Neuronal stem cell (in vitro differentiated cells): ENCODE data around the gene ACY1.

Experiments
- DNase-seq: peaks from one replicate; pipeline ENCODE4 v3.0.0-alpha.2; 2013; ENCODE audit warnings: low spot score
- H2AFZ ChIP-seq: one replicate; pipeline ENCODE4 v1.6.1; 2013; ENCODE audit warnings: mild to moderate bottlenecking, low read length, inconsistent platforms
- H2AK5ac ChIP-seq: 2 replicates; pipeline ENCODE4 v1.6.1; 2013; ENCODE audit warnings: low read depth, mild to moderate bottlenecking, inconsistent platforms, low read length, moderate library complexity, mixed read lengths
- H2BK120ac ChIP-seq: 2 replicates; pipeline ENCODE4 v1.6.1; 2013; ENCODE audit warnings: low read depth, mild to moderate bottlenecking, inconsistent platforms, low read length, moderate library complexity, mixed read lengths
- H2BK12ac ChIP-seq: one replicate; pipeline ENCODE4 v1.6.1; 2013; ENCODE audit warnings: low read length, inconsistent platforms
- H2BK15ac ChIP-seq: 2 replicates; pipeline ENCODE4 v1.6.1; 2013; ENCODE audit warnings: mild to moderate bottlenecking, low read length, inconsistent platforms, mixed read lengths
- H2BK5ac ChIP-seq: one replicate; pipeline ENCODE4 v1.6.1; 2013; ENCODE audit warnings: inconsistent platforms, mild to moderate bottlenecking, low read length, moderate library complexity
- H3K14ac ChIP-seq: one replicate; pipeline ENCODE4 v1.6.1; 2013; ENCODE audit warnings: low read length, inconsistent platforms
- H3K18ac ChIP-seq: 2 replicates; pipeline ENCODE4 v1.6.1; 2013; ENCODE audit warnings: low read length, inconsistent platforms
- H3K23ac ChIP-seq: 2 replicates; pipeline ENCODE4 v1.6.1; 2013; ENCODE audit warnings: low read depth, mild to moderate bottlenecking, mixed read lengths, low read length, inconsistent platforms; ENCODE audit not compliant: poor library complexity
- H3K27ac ChIP-seq: replicated peaks from 3 replicates; pipeline ENCODE4 v1.5.1; 2013; ENCODE audit warnings: low read length, inconsistent platforms
- H3K27me3 ChIP-seq, 3 experiments: 2 replicates each; pipeline ENCODE4 v1.6.1; 2013; ENCODE audit warnings: low read length in 3 of 3, mild to moderate bottlenecking in 2 of 3, inconsistent platforms in 1 of 3, low read depth in 1 of 3, mixed read lengths in 1 of 3, moderate library complexity in 1 of 3; ENCODE audit not compliant: control insufficient read depth in 3 of 3, insufficient read depth in 3 of 3
- H3K36me3 ChIP-seq, 2 donors: replicated peaks in 1 of 2; 2 replicates each; pipeline ENCODE4 v1.6.1; 2013; ENCODE audit warnings: low read length in 2 of 2; ENCODE audit not compliant: control insufficient read depth in 2 of 2, insufficient read depth in 2 of 2
- H3K4ac ChIP-seq: 2 replicates; pipeline ENCODE4 v1.6.1; 2013; ENCODE audit warnings: inconsistent platforms, mild to moderate bottlenecking, low read length, moderate library complexity
- H3K4me1 ChIP-seq, 2 donors: 1 replicate in 1 of 2; 2 replicates in 1 of 2; pipeline ENCODE4 v1.6.1; 2013; ENCODE audit warnings: low read length in 2 of 2, low read depth in 1 of 2; ENCODE audit not compliant: control insufficient read depth in 2 of 2, insufficient read depth in 1 of 2
- H3K4me2 ChIP-seq: one replicate; pipeline ENCODE4 v1.6.1; 2013; ENCODE audit warnings: mild to moderate bottlenecking, low read length, inconsistent platforms; ENCODE audit not compliant: insufficient read depth, poor library complexity, severe bottlenecking
- H3K4me3 ChIP-seq, 2 donors: 2 replicates each; pipeline ENCODE4 v1.5.1; 2013; ENCODE audit warnings: low read length in 2 of 2, mild to moderate bottlenecking in 2 of 2, inconsistent platforms in 1 of 2, moderate library complexity in 1 of 2
- H3K79me1 ChIP-seq: one replicate; pipeline ENCODE4 v1.6.1; 2013; ENCODE audit warnings: low read depth, mild to moderate bottlenecking, inconsistent platforms, low read length, moderate library complexity
- H3K9ac ChIP-seq: one replicate; pipeline ENCODE4 v1.6.1; 2013; ENCODE audit warnings: mild to moderate bottlenecking, low read depth, low read length, inconsistent platforms; ENCODE audit not compliant: poor library complexity
- H3K9me3 ChIP-seq, 2 donors: replicated peaks in 1 of 2; 2 replicates each; pipeline versions ENCODE3 to v1.6.1; 2013; ENCODE audit warnings: low read length in 2 of 2, mild to moderate bottlenecking in 2 of 2, inconsistent platforms in 1 of 2, low read depth in 1 of 2, mixed read lengths in 1 of 2, moderate library complexity in 1 of 2; ENCODE audit not compliant: control insufficient read depth in 2 of 2, insufficient read depth in 1 of 2
- H4K8ac ChIP-seq: one replicate; pipeline ENCODE4 v1.6.1; 2013; ENCODE audit warnings: low read depth, mild to moderate bottlenecking, inconsistent platforms, low read length, moderate library complexity
- H4K91ac ChIP-seq: one replicate; pipeline ENCODE4 v1.6.1; 2013; ENCODE audit warnings: low read length, low read depth, mild to moderate bottlenecking, inconsistent platforms; ENCODE audit not compliant: poor library complexity
- WGBS, 2 donors: extraction: QIAGEN DNeasy Blood & Tissue Kit; methylation state at CpG; one replicate each; pipeline ENCODE4 v1.1.7; 2013; ENCODE audit warnings: missing lambda C conversion rate in 2 of 2, mixed read lengths in 1 of 2; ENCODE audit not compliant: insufficient read length in 2 of 2, insufficient replicate concordance in 1 of 2; ENCODE audit errors: extremely low coverage in 2 of 2; 5-methylcytosine and 5-hydroxymethylcytosine counted together

Gene ACY1

DNA sequence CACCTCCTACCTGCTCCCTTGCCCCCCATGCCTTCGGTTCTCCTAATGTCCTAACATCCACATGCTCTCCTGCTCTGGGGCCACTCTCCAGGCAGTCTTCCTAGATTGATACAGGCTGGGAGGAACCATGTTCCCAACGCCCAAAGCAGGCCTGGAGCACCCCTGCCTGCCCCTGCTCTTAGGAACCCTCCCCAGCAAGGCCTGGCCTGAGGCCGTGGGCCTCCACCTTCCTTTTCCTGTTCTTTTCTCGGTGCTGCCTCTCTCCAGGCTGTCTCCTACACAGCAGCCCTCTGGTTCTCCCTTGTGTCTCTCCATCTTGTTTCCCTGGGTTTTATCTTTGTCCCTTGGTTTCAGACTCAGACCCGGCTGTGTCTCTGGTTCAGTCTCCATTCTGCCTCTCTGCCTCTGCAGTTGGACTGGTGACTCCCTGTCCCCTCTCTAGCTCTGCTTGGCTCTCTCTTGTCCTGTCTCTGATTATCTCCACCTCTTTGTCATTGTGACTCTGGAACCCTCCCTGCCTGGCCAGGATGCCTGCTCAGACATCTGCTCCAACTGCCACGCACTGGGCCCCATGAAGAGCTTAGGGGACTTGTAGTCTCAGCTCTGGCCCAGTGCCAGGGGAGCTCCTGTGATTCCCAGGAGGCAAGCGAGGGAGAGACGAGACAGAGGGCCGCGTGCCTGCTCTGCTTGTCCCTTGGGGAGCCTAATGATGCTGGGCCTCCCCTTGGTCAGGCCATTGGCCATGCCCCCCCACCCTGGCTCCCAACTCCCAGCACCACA, 38.3 kb downstream of the ACY1 start:
- Histone ChIP-seq H3K9me3 (no peaks in the 10 kb centered on the region), H3K27ac (no peak overlapping the region), H2BK12ac (peak overlapping the region; percentile 2), H3K14ac (no peak overlapping the region), H3K36me3 (no peaks in the 10 kb centered on the region), H3K4me3 (no peak overlapping the region), H3K4me1 (peaks cover 30 to 33% of the 10 kb centered on the region in 2 donors), H3K23ac (no peak overlapping the region), H2BK5ac (no peak overlapping the region), H3K18ac (peak overlapping the region; percentile 62), H3K27me3 (peaks cover 0 to 23% (median 0%) of the 10 kb centered on the region in 3 experiments), H3K79me1 (peaks cover 2% of the 10 kb centered on the region), H4K8ac (no peak overlapping the region), H3K9ac (peak overlapping the region; percentile 7), H2BK120ac (peak overlapping the region; percentile 14), H2AK5ac (peak overlapping the region; percentile 97), H2AFZ (no peak overlapping the region), H3K4ac (no peak overlapping the region), H2BK15ac (peak overlapping the region; percentile 61), H3K4me2 (no peak overlapping the region), H4K91ac (no peak overlapping the region)
- WGBS, 2 donors = no CpG with 5 or more reads among the region's 10 CpGs
- DNase-seq = no peak

DNA sequence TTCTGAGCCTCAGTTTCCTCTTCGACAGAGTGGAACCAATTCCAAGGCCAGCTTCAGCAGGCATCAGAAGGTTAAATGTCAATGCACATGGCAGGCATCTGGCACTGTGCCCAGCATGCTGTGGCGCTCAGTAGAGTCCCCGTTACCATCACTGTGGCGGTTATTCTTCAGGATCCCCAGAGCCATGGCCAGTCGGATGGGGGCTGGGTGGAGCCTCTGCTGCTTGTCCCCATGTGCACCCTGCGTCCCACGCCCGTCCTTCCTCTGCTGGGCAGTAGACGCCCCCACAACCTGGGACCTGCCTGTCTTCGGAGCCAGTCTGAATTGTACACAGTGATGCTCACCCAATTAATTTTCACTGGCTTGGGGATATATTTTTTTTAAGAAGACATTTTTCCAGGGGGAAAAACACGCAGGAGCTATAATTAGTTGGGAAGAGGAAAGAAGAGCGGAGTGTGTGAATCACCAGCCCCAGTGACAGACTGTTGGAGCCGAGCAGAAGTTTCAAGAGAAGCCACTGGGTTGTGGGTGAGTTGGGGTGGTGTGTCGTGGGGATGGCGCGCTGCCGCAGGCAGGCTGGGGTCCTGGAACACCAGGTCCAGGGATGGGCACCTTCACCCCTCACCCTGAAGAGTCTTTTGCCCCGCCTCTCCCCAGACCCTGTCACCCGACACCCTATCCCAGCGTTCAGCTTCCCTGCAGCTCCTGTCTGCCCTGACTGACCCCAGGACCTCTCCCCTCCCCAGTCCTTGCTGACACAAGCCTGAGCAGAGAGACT, 39.2 kb downstream of the ACY1 start:
- Histone ChIP-seq H3K4me3 (no peak overlapping the region), H2AFZ (no peak overlapping the region), H2BK120ac (no peak overlapping the region), H4K91ac (no peak overlapping the region), H3K4me2 (no peak overlapping the region), H3K9me3 (no peaks in the 10 kb centered on the region), H4K8ac (no peak overlapping the region), H3K23ac (no peak overlapping the region), H3K18ac (peak overlapping the region; percentile 12), H3K27me3 (peaks cover 0 to 23% (median 0%) of the 10 kb centered on the region in 3 experiments), H2BK15ac (peak overlapping the region; percentile 61), H3K9ac (no peak overlapping the region), H3K79me1 (peaks cover 2% of the 10 kb centered on the region), H3K4ac (no peak overlapping the region), H2BK5ac (no peak overlapping the region), H2AK5ac (peak overlapping the region; percentile 97), H3K4me1 (peaks cover 30 to 33% of the 10 kb centered on the region in 2 donors), H2BK12ac (no peak overlapping the region), H3K14ac (peak overlapping the region; percentile 9), H3K27ac (no peak overlapping the region), H3K36me3 (no peaks in the 10 kb centered on the region)
- DNase-seq = no peak
- WGBS, 2 donors = no CpG with 5 or more reads among the region's 20 CpGs

DNA sequence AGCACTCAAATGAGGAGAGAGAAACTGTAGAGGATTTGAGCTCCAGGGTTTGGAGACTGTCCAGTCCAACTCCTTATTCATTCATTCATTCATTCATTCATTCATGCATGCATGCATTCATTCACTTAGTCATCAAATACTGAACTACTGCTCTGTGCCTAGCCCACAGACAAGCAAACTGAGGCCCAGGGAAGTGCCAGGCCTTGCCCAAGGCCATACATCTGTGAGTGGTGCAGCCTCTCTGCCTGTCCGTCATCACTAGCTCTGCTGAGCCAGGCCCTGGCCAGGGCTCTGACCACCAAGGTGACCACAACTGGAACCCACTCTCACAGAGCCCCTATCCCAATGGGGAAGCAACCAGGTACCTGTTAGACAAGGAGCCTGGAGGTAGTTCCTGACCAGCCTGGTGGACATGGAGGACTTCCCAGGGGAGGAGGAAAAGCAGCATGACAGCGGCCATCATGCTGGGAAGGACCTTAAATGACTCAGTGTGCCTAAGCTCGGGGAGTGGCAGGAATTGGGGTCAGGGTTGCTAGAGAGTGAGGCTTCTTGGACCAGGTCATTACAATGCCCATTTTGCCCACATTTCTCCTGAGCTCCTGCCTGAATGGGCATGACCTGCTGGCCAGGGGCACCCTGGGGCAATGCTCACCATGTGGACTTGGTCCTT, 39.9 kb downstream of the ACY1 start:
- Histone ChIP-seq H3K4ac (no peak overlapping the region), H2BK12ac (peak overlapping the region; percentile 14), H4K8ac (no peak overlapping the region), H2BK15ac (peak overlapping the region; percentile 1), H3K27ac (no peak overlapping the region), H3K27me3 (peaks cover 0 to 23% (median 0%) of the 10 kb centered on the region in 3 experiments), H3K18ac (peak overlapping the region; percentile 85), H3K4me2 (no peak overlapping the region), H2BK5ac (peak overlapping the region; percentile 47), H3K36me3 (no peaks in the 10 kb centered on the region), H3K79me1 (peaks cover 2% of the 10 kb centered on the region), H3K23ac (no peak overlapping the region), H2AK5ac (no peak overlapping the region), H3K4me1 (peaks cover 30 to 33% of the 10 kb centered on the region in 2 donors), H3K14ac (peak overlapping the region; percentile 61), H2AFZ (peak overlapping the region; percentile 82), H3K4me3 (no peak overlapping the region), H2BK120ac (no peak overlapping the region), H3K9me3 (no peaks in the 10 kb centered on the region), H3K9ac (peak overlapping the region; percentile 63), H4K91ac (no peak overlapping the region)
- WGBS, 2 donors = no CpG with 5 or more reads among the region's 3 CpGs
- no peak for DNase-seq
